ENCODE measurements around the gene GULP1.

The GULP1 gene

GRCh38 chr2:188291617-188292347, at the start of gene GULP1:
Gene GULP1, plus strand, starts transcription at chr2:188291874. Its CDS starts 185,829 bp downstream, at chr2:188477703.
- in situ Hi-C loops (cut with HindIII; ENCODE audit: low sequenced_read_pairs), result no loop called here
- DNase-seq (ENCODE audit: low read depth, low spot score), result peak; percentile 84
- H3K4me3 ChIP-seq (ENCODE audit: low read depth, low read length), result peak within 1 kb of the TSS; percentile 88
- TF ChIP-seq CTCF (IDR thresholded peaks at IDR 0.05; ENCODE audit: low read depth, low read length), result peak; percentile 78

GRCh38 chr2:188243381-188243780, 48.3 kb upstream of the GULP1 start:
- TF ChIP-seq CTCF (IDR thresholded peaks at IDR 0.05; ENCODE audit: low read depth, low read length), result no peak
- in situ Hi-C loops (cut with HindIII; ENCODE audit: low sequenced_read_pairs), result no loop called here
- H3K4me3 ChIP-seq (ENCODE audit: low read depth, low read length), result no peak overlapping the region
- no peak for DNase-seq (ENCODE audit: low read depth, low spot score)

- no peak for TF ChIP-seq CTCF (IDR thresholded peaks at IDR 0.05; ENCODE audit: low read depth, low read length)
- H3K4me3 ChIP-seq (ENCODE audit: low read depth, low read length), result no peak overlapping the region
- in situ Hi-C loops (cut with HindIII; ENCODE audit: low sequenced_read_pairs), result no loop called here
- DNase-seq (ENCODE audit: low read depth, low spot score), result peak; percentile 6
These were observed 47.3 kb upstream of the GULP1 start for GRCh38 chr2:188244383-188244782.

GRCh38 chr2:188245230-188245629, 46.4 kb upstream of the GULP1 start:
- H3K4me3 ChIP-seq (ENCODE audit: low read depth, low read length), result no peak overlapping the region
- no peak for DNase-seq (ENCODE audit: low read depth, low spot score)
- TF ChIP-seq CTCF (IDR thresholded peaks at IDR 0.05; ENCODE audit: low read depth, low read length), result no peak
- in situ Hi-C loops (cut with HindIII; ENCODE audit: low sequenced_read_pairs), result no loop called here

- DNase-seq (ENCODE audit: low read depth, low spot score), result no peak
- no peak for TF ChIP-seq CTCF (IDR thresholded peaks at IDR 0.05; ENCODE audit: low read depth, low read length)
- in situ Hi-C loops (cut with HindIII; ENCODE audit: low sequenced_read_pairs), result no loop called here
- H3K4me3 ChIP-seq (ENCODE audit: low read depth, low read length), result no peak overlapping the region
These were observed 43.2 kb upstream of the GULP1 start for GRCh38 chr2:188248513-188248912.

GRCh38 chr2:188251034-188251433, 40.6 kb upstream of the GULP1 start:
- in situ Hi-C loops (cut with HindIII; ENCODE audit: low sequenced_read_pairs), result no loop called here
- no peak for DNase-seq (ENCODE audit: low read depth, low spot score)
- no peak for TF ChIP-seq CTCF (IDR thresholded peaks at IDR 0.05; ENCODE audit: low read depth, low read length)

More at GRCh38 chr2:188251034-188251433, 40.6 kb upstream of the GULP1 start:
- H3K4me3 ChIP-seq (ENCODE audit: low read depth, low read length), result no peak overlapping the region
